ENCODE results near the gene CLIP1. TPM values are rescaled to one million over a fixed set of nuclear protein-coding genes. Genes with fewer than 3 reads are reported as not detected.

CLIP1 gene
- total RNA-seq, 1 donor from 2014 or later = 59.1 TPM

- no peaks in the 10 kb centered on the region for H3K27me3 Mint-ChIP-seq
- H3K4me1 Mint-ChIP-seq (ENCODE audit: unreplicated experiment) = no peaks in the 10 kb centered on the region
- H3K27ac Mint-ChIP-seq = no peak overlapping the region
- no peak for DNase-seq (ENCODE audit: extremely low spot score, unreplicated experiment)
- TF ChIP-seq CTCF (conservative IDR thresholded peaks at IDR 0.05) = no peak
- peaks cover 9% of the 10 kb centered on the region for H3K36me3 Mint-ChIP-seq
- H3K9me3 Mint-ChIP-seq = no peaks in the 10 kb centered on the region
- no peak overlapping the region for H3K4me3 Mint-ChIP-seq
Measured at GRCh38 chr12:122245553-122245952, 176.9 kb downstream of the CLIP1 start.

GRCh38 chr12:122244565-122245371 lies 177.7 kb downstream of the CLIP1 start:
- no peak for DNase-seq (ENCODE audit: extremely low spot score, unreplicated experiment)
- no peaks in the 10 kb centered on the region for H3K9me3 Mint-ChIP-seq
- TF ChIP-seq CTCF (conservative IDR thresholded peaks at IDR 0.05) = no peak
- peaks cover 12% of the 10 kb centered on the region for H3K36me3 Mint-ChIP-seq
- no peaks in the 10 kb centered on the region for H3K4me1 Mint-ChIP-seq (ENCODE audit: unreplicated experiment)
- H3K4me3 Mint-ChIP-seq = no peak overlapping the region
- H3K27me3 Mint-ChIP-seq = no peaks in the 10 kb centered on the region
- H3K27ac Mint-ChIP-seq = no peak overlapping the region

- DNase-seq (ENCODE audit: extremely low spot score, unreplicated experiment) = no peak
- H3K4me1 Mint-ChIP-seq (ENCODE audit: unreplicated experiment) = no peaks in the 10 kb centered on the region
- no peaks in the 10 kb centered on the region for H3K9me3 Mint-ChIP-seq
- H3K27me3 Mint-ChIP-seq = no peaks in the 10 kb centered on the region
- H3K36me3 Mint-ChIP-seq = peaks cover 8% of the 10 kb centered on the region
- no peak overlapping the region for H3K4me3 Mint-ChIP-seq
- TF ChIP-seq CTCF (conservative IDR thresholded peaks at IDR 0.05) = no peak
- no peak overlapping the region for H3K27ac Mint-ChIP-seq
Measured at GRCh38 chr12:122243965-122244364, 178.5 kb downstream of the CLIP1 start.

- TF ChIP-seq CTCF (conservative IDR thresholded peaks at IDR 0.05) = no peak
- Mint-ChIP-seq H3K27ac (no peak overlapping the region), H3K4me1 (ENCODE audit: unreplicated experiment) (no peaks in the 10 kb centered on the region), H3K27me3 (no peaks in the 10 kb centered on the region), H3K4me3 (no peak overlapping the region), H3K36me3 (peaks cover 13% of the 10 kb centered on the region), H3K9me3 (no peaks in the 10 kb centered on the region)
- no peak for DNase-seq (ENCODE audit: extremely low spot score, unreplicated experiment)
Measured at GRCh38 chr12:122238861-122239260, 183.6 kb downstream of the CLIP1 start.

- peaks cover 13% of the 10 kb centered on the region for H3K36me3 Mint-ChIP-seq
Measured at GRCh38 chr12:122235741-122236140, 186.7 kb downstream of the CLIP1 start.

More at GRCh38 chr12:122235741-122236140, 186.7 kb downstream of the CLIP1 start:
- H3K9me3 Mint-ChIP-seq = no peaks in the 10 kb centered on the region
- no peak overlapping the region for H3K4me3 Mint-ChIP-seq
- H3K4me1 Mint-ChIP-seq (ENCODE audit: unreplicated experiment) = no peaks in the 10 kb centered on the region
- no peak for DNase-seq (ENCODE audit: extremely low spot score, unreplicated experiment)
- TF ChIP-seq CTCF (conservative IDR thresholded peaks at IDR 0.05) = no peak
- no peaks in the 10 kb centered on the region for H3K27me3 Mint-ChIP-seq
- no peak overlapping the region for H3K27ac Mint-ChIP-seq

All from type B pancreatic cell (in vitro differentiated cells).